GM12878 (cell line): ENCODE data around the gene ZDHHC11.

ENCODE experiments used
- EP300 ChIP-seq, 2 experiments: fragments of 150-350 bp in 1 of 2; IDR thresholded peaks; 2 replicates each; pipeline ENCODE4 v1.6.1; 2011 to 2012; ENCODE audit warnings: low read depth in 2 of 2, low read length in 2 of 2, borderline replicate concordance in 1 of 2, improper control_type of control experiment in 1 of 2, inconsistent platforms in 1 of 2; ENCODE audit not compliant: control insufficient read depth in 1 of 2
- EZH2 ChIP-seq: IDR thresholded peaks from 2 replicates; pipeline ENCODE4 v1.6.1; 2012; ENCODE audit warnings: low read depth, mild to moderate bottlenecking, control low read depth, inconsistent platforms, low read length, borderline replicate concordance; ENCODE audit not compliant: control insufficient read depth
- FOS ChIP-seq: IDR thresholded peaks from 3 replicates; pipeline ENCODE4 v1.6.1; 2011; ENCODE audit warnings: borderline replicate concordance; ENCODE audit not compliant: insufficient read length; ENCODE audit errors: extremely low read depth
- HDAC6 ChIP-seq: fragments of 200-600 bp; sonication (generic); IDR thresholded peaks from one replicate; pipeline ENCODE4 v1.8.0; 2017; ENCODE audit warnings: antibody characterized with exemption; ENCODE audit not compliant: unreplicated experiment
- NFIC ChIP-seq: IDR thresholded peaks from 2 replicates; pipeline ENCODE4 v1.6.1; 2012; ENCODE audit warnings: low read depth, mild to moderate bottlenecking, inconsistent platforms, low read length, moderate library complexity
- TF ChIP-seq, protein P1 (sequence below): fragments of 450-650 bp; IDR thresholded peaks from 2 replicates; pipeline ENCODE4 v1.6.1; 2016; ENCODE audit warnings: mild to moderate bottlenecking, moderate library complexity, borderline replicate concordance
- TF ChIP-seq, protein P2 (sequence below), 3 experiments: IDR thresholded peaks in 2 of 3; conservative IDR thresholded peaks in 1 of 3; 2 replicates each; pipeline ENCODE4 v1.5.1; 2011; ENCODE audit warnings: low read depth in 3 of 3, low read length in 3 of 3, mild to moderate bottlenecking in 3 of 3, control low read depth in 2 of 3, moderate library complexity in 2 of 3, inconsistent platforms in 1 of 3, mixed read lengths in 1 of 3; ENCODE audit not compliant: control insufficient read depth in 2 of 3, insufficient read depth in 1 of 3; ENCODE audit errors: extremely low read depth in 1 of 3

DNA sequence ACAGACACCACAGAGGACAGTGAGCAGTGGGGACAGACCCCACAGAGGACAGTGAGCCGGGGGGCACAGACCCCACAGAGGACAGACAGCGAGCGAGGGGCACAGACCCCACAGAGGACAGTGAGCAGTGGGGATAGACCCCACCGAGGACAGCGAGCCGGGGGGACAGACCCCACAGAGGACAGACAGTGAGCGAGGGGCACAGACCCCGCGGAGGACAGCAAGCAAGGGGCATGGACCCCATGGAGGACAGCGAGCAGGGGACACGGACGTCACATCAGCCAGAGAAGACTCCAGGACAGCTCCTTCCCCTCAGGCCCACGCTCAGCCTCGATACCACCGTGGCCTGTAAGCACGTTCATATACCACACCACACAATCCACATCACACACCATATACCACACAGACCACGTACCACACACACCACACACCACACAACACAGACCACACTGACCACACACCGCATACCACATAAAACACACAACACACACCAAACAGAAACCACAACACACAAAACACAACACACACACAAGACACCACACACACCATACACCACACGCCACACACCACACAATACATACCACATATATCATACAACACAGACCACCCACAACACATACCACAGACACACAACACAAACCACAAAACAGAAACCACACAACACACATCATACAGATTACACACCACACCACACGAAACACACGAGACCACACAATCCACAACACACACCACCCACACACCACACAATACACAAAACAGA lies 5.2 kb upstream of the ZDHHC11 start:
- no peak for TF ChIP-seq EP300 (IDR thresholded peaks at IDR 0.05; ENCODE audit: borderline replicate concordance in 1 of 2, control insufficient read depth in 1 of 2, low read depth in 2 of 2, low read length in 2 of 2)
- no peak for TF ChIP-seq HDAC6
- TF ChIP-seq, protein P1, sequence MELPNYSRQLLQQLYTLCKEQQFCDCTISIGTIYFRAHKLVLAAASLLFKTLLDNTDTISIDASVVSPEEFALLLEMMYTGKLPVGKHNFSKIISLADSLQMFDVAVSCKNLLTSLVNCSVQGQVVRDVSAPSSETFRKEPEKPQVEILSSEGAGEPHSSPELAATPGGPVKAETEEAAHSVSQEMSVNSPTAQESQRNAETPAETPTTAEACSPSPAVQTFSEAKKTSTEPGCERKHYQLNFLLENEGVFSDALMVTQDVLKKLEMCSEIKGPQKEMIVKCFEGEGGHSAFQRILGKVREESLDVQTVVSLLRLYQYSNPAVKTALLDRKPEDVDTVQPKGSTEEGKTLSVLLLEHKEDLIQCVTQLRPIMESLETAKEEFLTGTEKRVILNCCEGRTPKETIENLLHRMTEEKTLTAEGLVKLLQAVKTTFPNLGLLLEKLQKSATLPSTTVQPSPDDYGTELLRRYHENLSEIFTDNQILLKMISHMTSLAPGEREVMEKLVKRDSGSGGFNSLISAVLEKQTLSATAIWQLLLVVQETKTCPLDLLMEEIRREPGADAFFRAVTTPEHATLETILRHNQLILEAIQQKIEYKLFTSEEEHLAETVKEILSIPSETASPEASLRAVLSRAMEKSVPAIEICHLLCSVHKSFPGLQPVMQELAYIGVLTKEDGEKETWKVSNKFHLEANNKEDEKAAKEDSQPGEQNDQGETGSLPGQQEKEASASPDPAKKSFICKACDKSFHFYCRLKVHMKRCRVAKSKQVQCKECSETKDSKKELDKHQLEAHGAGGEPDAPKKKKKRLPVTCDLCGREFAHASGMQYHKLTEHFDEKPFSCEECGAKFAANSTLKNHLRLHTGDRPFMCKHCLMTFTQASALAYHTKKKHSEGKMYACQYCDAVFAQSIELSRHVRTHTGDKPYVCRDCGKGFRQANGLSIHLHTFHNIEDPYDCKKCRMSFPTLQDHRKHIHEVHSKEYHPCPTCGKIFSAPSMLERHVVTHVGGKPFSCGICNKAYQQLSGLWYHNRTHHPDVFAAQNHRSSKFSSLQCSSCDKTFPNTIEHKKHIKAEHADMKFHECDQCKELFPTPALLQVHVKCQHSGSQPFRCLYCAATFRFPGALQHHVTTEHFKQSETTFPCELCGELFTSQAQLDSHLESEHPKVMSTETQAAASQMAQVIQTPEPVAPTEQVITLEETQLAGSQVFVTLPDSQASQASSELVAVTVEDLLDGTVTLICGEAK = no peak
- TF ChIP-seq NFIC = no peak
- TF ChIP-seq, protein P2, sequence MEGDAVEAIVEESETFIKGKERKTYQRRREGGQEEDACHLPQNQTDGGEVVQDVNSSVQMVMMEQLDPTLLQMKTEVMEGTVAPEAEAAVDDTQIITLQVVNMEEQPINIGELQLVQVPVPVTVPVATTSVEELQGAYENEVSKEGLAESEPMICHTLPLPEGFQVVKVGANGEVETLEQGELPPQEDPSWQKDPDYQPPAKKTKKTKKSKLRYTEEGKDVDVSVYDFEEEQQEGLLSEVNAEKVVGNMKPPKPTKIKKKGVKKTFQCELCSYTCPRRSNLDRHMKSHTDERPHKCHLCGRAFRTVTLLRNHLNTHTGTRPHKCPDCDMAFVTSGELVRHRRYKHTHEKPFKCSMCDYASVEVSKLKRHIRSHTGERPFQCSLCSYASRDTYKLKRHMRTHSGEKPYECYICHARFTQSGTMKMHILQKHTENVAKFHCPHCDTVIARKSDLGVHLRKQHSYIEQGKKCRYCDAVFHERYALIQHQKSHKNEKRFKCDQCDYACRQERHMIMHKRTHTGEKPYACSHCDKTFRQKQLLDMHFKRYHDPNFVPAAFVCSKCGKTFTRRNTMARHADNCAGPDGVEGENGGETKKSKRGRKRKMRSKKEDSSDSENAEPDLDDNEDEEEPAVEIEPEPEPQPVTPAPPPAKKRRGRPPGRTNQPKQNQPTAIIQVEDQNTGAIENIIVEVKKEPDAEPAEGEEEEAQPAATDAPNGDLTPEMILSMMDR (IDR thresholded peaks at IDR 0.05 in 2 of 3, conservative IDR thresholded peaks at IDR 0.05 in 1 of 3; ENCODE audit: control insufficient read depth in 2 of 3, extremely low read depth in 1 of 3, insufficient read depth in 1 of 3, low read depth in 3 of 3, low read length in 3 of 3) = no peak
- TF ChIP-seq FOS = no peak
- TF ChIP-seq EZH2 = no peak
